HepG2 (cell line): ENCODE results near the gene GGTA1. TPM values are rescaled to one million over a fixed set of nuclear protein-coding genes. Genes with fewer than 3 reads are reported as not detected.
A peak's percentile ranks its signal among the peaks of the same experiment; 100 is the strongest.

Experiments
- BHLHE40 ChIP-seq: IDR thresholded peaks from 2 replicates; pipeline ENCODE4 v1.6.1; 2011; ENCODE audit warnings: low read length, improper control_type of control experiment
- DZIP1 ChIP-seq: sonication (generic); formaldehyde crosslinking; IDR thresholded peaks from 2 replicates; pipeline ENCODE4 v1.5.0; 2020; ENCODE audit warnings: mild to moderate bottlenecking, missing genetic modification reagents
- HNF4A ChIP-seq: sonication (generic); formaldehyde crosslinking; IDR thresholded peaks from 2 replicates; pipeline ENCODE4 v1.4.0; 2020; ENCODE audit warnings: missing genetic modification reagents
- KLF13 ChIP-seq: sonication (generic); formaldehyde crosslinking; IDR thresholded peaks from 2 replicates; pipeline ENCODE4 v1.4.0; 2020; ENCODE audit warnings: mild to moderate bottlenecking, missing genetic modification reagents
- PHF8 ChIP-seq: sonication (generic); formaldehyde crosslinking; IDR thresholded peaks from 2 replicates; pipeline ENCODE4 v1.5.0; 2020; ENCODE audit warnings: missing genetic modification reagents
- RBM39 ChIP-seq: fragments of 200-400 bp; formaldehyde crosslinking; IDR thresholded peaks from one replicate; pipeline ENCODE4 v1.6.1; 2018; ENCODE audit warnings: antibody characterized with exemption, mild to moderate bottlenecking, low read depth, low read length; ENCODE audit not compliant: poor library complexity, severe bottlenecking
- RFX5 ChIP-seq: IDR thresholded peaks from 2 replicates; pipeline ENCODE4 v1.6.1; 2011; ENCODE audit warnings: low read depth, low read length, improper control_type of control experiment
- U2AF1 ChIP-seq: fragments of 200-400 bp; formaldehyde crosslinking; optimal IDR thresholded peaks from 2 replicates; pipeline ENCODE3; 2017; ENCODE audit warnings: mild to moderate bottlenecking, low read depth, low read length
- ZNF800 ChIP-seq: sonication (generic); formaldehyde crosslinking; IDR thresholded peaks from 2 replicates; pipeline ENCODE4 v1.4.0; 2020; ENCODE audit warnings: missing genetic modification reagents
- polyA plus RNA-seq, 8 experiments: library from polyadenylated mRNA; depleted of rRNA in 3 of 8; stranded (reverse) in 7 of 8; unstranded in 1 of 8; fragments of >200 nt; fragmentation: Illumina TruSeq in 4 of 8; extraction: Trizol in 4 of 8; gene quantifications; 2 replicates each; pipeline versions ENCODE4 v1.2.1 to v1.2.3, GENCODE V29; 2011 to 2016; ENCODE audit warnings: low read depth in 4 of 8, missing spikeins in 1 of 8, mixed read lengths in 1 of 8; ENCODE audit not compliant: insufficient read depth in 1 of 8
- total RNA-seq, 5 experiments: library from RNA; depleted of rRNA; stranded (reverse); fragments of >200 nt; fragmentation: Illumina TruSeq; extraction: Trizol; gene quantifications; 2 replicates each; pipeline ENCODE4 v1.2.3, GENCODE V29; 2016; ENCODE audit warnings: low read depth in 1 of 5
- TF ChIP-seq, protein P1 (sequence below): sonication (generic); formaldehyde crosslinking; IDR thresholded peaks from one replicate; pipeline ENCODE4 v1.5.1; 2020; ENCODE audit warnings: mild to moderate bottlenecking, missing genetic modification reagents; ENCODE audit errors: not compliant biosample characterization
- TF ChIP-seq, protein P2 (sequence below): sonication (generic); formaldehyde crosslinking; IDR thresholded peaks from 2 replicates; pipeline ENCODE4 v1.4.0; 2020; ENCODE audit warnings: missing genetic modification reagents, borderline replicate concordance
- TF ChIP-seq, protein P3 (sequence below): sonication (generic); formaldehyde crosslinking; IDR thresholded peaks from 2 replicates; pipeline ENCODE4 v1.4.0; 2020; ENCODE audit warnings: mild to moderate bottlenecking, low read depth, missing genetic modification reagents

The GGTA1 gene
- total and polyA plus RNA-seq, 2 of the 13 experiments (the other 11 are each of a cell fraction or from before 2014, with no cell fraction given) = not detected

DNA sequence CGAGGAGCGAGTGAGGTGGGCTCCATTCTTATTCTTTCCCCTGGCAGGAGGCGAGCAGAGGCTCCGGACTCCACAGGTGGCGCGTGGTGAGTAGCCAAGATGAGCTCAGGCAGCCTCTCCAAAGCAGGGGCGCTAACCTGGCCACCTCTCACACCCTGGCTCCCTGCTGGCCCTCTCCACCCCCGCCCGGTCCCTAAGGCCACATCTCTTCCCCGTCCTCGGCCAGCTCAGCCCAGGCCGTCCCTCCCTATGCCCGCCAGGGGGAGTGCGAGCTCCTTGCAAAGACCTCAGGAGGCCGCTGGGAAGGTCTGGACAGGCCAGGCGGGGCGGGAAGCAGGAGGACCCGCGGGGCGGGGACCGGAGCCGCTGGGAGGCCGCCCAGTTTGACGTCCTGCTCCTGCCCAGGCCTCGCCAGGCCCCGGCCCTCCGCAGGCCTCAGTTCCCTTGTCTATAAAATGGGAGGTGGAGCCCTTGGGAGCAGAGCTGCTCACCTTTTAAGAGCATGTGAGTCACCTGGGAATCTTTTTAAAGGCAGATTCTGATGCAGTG is 46.3 kb upstream of the GGTA1 start (continued):
- TF ChIP-seq, protein P1, sequence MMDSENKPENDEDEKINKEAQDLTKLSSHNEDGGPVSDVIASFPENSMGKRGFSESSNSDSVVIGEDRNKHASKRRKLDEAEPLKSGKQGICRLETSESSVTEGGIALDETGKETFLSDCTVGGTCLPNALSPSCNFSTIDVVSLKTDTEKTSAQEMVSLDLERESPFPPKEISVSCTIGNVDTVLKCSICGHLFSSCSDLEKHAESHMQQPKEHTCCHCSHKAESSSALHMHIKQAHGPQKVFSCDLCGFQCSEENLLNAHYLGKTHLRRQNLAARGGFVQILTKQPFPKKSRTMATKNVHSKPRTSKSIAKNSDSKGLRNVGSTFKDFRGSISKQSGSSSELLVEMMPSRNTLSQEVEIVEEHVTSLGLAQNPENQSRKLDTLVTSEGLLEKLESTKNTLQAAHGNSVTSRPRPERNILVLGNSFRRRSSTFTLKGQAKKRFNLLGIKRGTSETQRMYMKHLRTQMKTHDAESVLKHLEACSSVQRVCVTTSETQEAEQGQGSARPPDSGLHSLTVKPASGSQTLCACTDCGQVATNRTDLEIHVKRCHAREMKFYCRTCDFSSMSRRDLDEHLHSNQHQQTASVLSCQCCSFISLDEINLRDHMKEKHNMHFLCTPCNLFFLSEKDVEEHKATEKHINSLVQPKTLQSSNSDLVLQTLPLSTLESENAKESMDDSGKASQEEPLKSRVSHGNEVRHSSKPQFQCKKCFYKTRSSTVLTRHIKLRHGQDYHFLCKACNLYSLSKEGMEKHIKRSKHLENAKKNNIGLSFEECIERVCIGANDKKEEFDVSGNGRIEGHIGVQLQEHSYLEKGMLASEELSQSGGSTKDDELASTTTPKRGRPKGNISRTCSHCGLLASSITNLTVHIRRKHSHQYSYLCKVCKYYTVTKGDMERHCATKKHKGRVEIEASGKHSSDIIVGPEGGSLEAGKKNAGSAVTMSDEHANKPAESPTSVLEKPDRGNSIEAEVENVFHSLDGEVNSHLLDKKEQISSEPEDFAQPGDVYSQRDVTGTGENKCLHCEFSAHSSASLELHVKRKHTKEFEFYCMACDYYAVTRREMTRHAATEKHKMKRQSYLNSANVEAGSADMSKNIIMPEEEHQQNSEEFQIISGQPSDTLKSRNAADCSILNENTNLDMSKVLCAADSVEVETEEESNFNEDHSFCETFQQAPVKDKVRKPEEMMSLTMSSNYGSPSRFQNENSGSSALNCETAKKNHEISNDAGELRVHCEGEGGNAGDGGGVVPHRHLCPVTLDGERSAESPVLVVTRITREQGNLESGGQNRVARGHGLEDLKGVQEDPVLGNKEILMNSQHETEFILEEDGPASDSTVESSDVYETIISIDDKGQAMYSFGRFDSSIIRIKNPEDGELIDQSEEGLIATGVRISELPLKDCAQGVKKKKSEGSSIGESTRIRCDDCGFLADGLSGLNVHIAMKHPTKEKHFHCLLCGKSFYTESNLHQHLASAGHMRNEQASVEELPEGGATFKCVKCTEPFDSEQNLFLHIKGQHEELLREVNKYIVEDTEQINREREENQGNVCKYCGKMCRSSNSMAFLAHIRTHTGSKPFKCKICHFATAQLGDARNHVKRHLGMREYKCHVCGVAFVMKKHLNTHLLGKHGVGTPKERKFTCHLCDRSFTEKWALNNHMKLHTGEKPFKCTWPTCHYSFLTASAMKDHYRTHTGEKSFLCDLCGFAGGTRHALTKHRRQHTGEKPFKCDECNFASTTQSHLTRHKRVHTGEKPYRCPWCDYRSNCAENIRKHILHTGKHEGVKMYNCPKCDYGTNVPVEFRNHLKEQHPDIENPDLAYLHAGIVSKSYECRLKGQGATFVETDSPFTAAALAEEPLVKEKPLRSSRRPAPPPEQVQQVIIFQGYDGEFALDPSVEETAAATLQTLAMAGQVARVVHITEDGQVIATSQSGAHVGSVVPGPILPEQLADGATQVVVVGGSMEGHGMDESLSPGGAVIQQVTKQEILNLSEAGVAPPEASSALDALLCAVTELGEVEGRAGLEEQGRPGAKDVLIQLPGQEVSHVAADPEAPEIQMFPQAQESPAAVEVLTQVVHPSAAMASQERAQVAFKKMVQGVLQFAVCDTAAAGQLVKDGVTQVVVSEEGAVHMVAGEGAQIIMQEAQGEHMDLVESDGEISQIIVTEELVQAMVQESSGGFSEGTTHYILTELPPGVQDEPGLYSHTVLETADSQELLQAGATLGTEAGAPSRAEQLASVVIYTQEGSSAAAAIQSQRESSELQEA (CRISPR knock-in tag) = peak; percentile 34
- no peak; the same call in 1 of the 2 replicates for TF ChIP-seq PHF8 (CRISPR knock-in tag)
- TF ChIP-seq KLF13 (CRISPR knock-in tag) = no peak
- no peak for TF ChIP-seq HNF4A (CRISPR knock-in tag)
- TF ChIP-seq DZIP1 (CRISPR knock-in tag) = no peak
- no peak for TF ChIP-seq ZNF800 (CRISPR knock-in tag)
- TF ChIP-seq, protein P2, sequence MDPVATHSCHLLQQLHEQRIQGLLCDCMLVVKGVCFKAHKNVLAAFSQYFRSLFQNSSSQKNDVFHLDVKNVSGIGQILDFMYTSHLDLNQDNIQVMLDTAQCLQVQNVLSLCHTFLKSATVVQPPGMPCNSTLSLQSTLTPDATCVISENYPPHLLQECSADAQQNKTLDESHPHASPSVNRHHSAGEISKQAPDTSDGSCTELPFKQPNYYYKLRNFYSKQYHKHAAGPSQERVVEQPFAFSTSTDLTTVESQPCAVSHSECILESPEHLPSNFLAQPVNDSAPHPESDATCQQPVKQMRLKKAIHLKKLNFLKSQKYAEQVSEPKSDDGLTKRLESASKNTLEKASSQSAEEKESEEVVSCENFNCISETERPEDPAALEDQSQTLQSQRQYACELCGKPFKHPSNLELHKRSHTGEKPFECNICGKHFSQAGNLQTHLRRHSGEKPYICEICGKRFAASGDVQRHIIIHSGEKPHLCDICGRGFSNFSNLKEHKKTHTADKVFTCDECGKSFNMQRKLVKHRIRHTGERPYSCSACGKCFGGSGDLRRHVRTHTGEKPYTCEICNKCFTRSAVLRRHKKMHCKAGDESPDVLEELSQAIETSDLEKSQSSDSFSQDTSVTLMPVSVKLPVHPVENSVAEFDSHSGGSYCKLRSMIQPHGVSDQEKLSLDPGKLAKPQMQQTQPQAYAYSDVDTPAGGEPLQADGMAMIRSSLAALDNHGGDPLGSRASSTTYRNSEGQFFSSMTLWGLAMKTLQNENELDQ = no peak
- TF ChIP-seq RBM39 = peak; percentile 49
- TF ChIP-seq RFX5 = no peak
- no peak for TF ChIP-seq U2AF1
- TF ChIP-seq BHLHE40 = no peak
- TF ChIP-seq, protein P3, sequence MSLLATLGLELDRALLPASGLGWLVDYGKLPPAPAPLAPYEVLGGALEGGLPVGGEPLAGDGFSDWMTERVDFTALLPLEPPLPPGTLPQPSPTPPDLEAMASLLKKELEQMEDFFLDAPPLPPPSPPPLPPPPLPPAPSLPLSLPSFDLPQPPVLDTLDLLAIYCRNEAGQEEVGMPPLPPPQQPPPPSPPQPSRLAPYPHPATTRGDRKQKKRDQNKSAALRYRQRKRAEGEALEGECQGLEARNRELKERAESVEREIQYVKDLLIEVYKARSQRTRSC = no peak
